HUES48 (cell line): ENCODE measurements around the gene INPP5A.
"Not testable (repeated sequence)": the region's sequence is repeated elsewhere in the genome, so short reads cannot be mapped to it uniquely, and the experiment has no call there.

Source experiments
- H3K27ac ChIP-seq: one replicate; pipeline ENCODE4 v1.7.0; 2013; ENCODE audit warnings: low read depth, low read length, inconsistent platforms
- H3K27me3 ChIP-seq: 2 replicates; pipeline ENCODE4 v1.6.1; 2013; ENCODE audit warnings: mild to moderate bottlenecking, low read length; ENCODE audit not compliant: control insufficient read depth, insufficient read depth
- H3K36me3 ChIP-seq: 2 replicates; pipeline ENCODE4 v1.6.1; 2013; ENCODE audit warnings: low read length; ENCODE audit not compliant: control insufficient read depth, insufficient read depth
- H3K4me1 ChIP-seq: 2 replicates; pipeline ENCODE4 v1.6.1; 2013; ENCODE audit warnings: mild to moderate bottlenecking, low read length; ENCODE audit not compliant: control insufficient read depth, insufficient read depth
- H3K4me3 ChIP-seq: 2 replicates; pipeline ENCODE4 v1.5.1; 2013; ENCODE audit warnings: mild to moderate bottlenecking, low read depth, low read length
- H3K9ac ChIP-seq: 2 replicates; pipeline ENCODE4 v1.6.1; 2013; ENCODE audit warnings: mild to moderate bottlenecking, low read depth, low read length, moderate library complexity
- H3K9me3 ChIP-seq: 2 replicates; pipeline ENCODE4 v1.6.1; 2013; ENCODE audit warnings: low read length; ENCODE audit not compliant: control insufficient read depth, insufficient read depth

The INPP5A gene

GRCh38 chr10:132820056-132820455 lies 282.5 kb downstream of the INPP5A start:
- no peaks in the 10 kb centered on the region for H3K36me3 ChIP-seq
- H3K9ac ChIP-seq: no peak overlapping the region
- H3K9me3 ChIP-seq: peaks cover 12% of the 10 kb centered on the region; the same call in 1 of the 2 replicates
- H3K4me3 ChIP-seq: no peak overlapping the region
- H3K27ac ChIP-seq: no peak overlapping the region
- no peaks in the 10 kb centered on the region for H3K27me3 ChIP-seq
- no peaks in the 10 kb centered on the region for H3K4me1 ChIP-seq

DNA sequence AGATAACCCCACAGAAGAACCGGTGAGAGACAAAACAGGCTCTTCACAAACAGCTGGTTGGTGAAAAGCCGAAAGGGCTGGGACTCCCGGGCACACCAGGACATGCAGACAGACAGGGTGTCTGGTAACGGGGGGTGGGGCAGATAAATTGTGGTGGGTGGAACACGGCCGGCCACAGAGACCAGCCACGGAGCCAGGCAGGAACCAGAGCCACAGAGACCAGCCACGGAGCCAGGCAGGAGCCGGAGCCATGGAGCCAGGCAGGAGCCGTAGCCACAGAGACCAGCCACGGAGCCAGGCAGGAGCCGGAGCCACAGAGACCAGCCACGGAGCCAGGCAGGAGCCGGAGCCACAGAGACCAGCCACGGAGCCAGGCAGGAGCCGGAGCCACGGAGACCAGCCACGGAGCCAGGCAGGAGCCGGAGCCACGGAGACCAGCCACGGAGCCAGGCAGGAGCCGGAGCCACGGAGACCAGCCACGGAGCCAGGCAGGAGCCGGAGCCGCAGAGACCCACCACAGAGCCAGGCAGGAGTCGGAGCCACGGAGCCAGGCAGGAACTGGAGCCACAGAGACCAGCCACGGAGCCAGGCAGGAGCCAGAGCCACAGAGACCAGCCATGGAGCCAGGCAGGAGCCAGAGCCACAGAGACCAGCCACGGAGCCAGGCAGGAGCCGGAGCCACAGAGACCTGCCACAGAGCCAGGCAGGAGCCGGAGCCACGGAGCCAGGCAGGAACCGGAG lies 288.4 kb downstream of the INPP5A start:
- H3K4me3 ChIP-seq, H3K36me3 ChIP-seq, H3K9ac ChIP-seq, H3K27ac ChIP-seq, H3K4me1 ChIP-seq, H3K27me3 ChIP-seq: not testable (repeated sequence)
- H3K9me3 ChIP-seq: peaks cover 24% of the 10 kb centered on the region

- Histone ChIP-seq H3K4me1 (no peaks in the 10 kb centered on the region), H3K36me3 (no peaks in the 10 kb centered on the region), H3K9ac (no peak overlapping the region), H3K4me3 (no peak overlapping the region), H3K27me3 (no peaks in the 10 kb centered on the region), H3K27ac (no peak overlapping the region), H3K9me3 (peaks cover 24% of the 10 kb centered on the region)
Measured at GRCh38 chr10:132826524-132827422, 289.2 kb downstream of the INPP5A start.

DNA sequence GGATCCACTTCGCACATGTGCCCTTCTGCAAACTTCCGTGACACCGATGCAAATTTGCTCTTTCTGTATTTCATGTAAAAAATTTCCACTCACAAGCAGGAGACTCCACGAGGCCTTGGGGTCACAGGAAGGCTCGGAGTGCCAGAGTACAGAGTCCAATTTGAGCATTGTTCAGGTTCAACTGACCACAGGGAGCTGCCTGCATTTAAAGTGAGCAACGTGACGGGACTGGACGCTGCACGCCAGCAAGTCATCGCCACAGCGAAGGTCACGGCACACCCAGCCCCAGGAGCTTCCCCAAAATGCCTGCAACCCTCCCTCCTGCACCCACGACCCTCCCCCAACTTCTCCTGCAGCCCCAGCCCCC lies 289.8 kb downstream of the INPP5A start:
- no peaks in the 10 kb centered on the region for H3K36me3 ChIP-seq
- H3K4me3 ChIP-seq: no peak overlapping the region
- H3K9me3 ChIP-seq: peaks cover 22% of the 10 kb centered on the region
- no peaks in the 10 kb centered on the region for H3K4me1 ChIP-seq
- no peaks in the 10 kb centered on the region for H3K27me3 ChIP-seq
- no peak overlapping the region for H3K9ac ChIP-seq
- no peak overlapping the region for H3K27ac ChIP-seq

DNA sequence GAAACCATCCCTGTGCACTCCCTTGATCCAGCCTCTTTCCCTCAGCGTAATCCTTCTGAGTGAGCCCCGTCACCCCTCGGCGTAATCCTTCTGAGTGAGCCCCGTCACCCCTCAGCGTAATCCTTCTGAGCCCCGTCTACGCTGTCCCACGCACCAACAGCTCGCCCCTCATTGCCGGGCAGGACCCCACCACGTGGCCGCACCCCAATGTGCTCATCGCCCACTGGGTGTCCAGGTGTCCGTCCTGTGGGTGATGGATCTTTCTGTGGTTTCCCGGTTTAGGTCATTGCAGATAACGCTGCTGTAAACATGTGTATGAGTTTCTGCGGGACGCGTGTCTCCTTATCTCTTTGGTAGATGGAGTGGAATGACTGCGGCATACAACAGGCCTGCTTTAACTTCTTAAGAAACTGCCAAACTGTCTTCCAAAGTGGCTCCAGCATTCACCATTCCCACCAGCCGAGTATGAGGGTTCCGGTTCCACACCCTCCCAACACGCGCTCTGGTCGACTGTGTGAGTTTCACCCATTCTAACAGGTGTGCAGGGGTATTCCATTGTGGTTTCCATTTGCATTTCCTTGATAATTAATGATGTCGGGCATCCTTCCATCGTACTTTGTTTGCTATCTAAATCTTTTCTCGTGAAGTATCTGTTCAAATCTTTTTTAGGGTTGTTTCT lies 290.4 kb downstream of the INPP5A start:
- Histone ChIP-seq H3K9me3 (peaks cover 18% of the 10 kb centered on the region), H3K4me3 (no peak overlapping the region), H3K4me1 (no peaks in the 10 kb centered on the region), H3K27me3 (no peaks in the 10 kb centered on the region), H3K27ac (no peak overlapping the region), H3K9ac (no peak overlapping the region), H3K36me3 (no peaks in the 10 kb centered on the region)

- Histone ChIP-seq H3K27me3 (no peaks in the 10 kb centered on the region), H3K27ac (no peak overlapping the region), H3K9ac (no peak overlapping the region), H3K4me1 (no peaks in the 10 kb centered on the region), H3K4me3 (no peak overlapping the region), H3K36me3 (no peaks in the 10 kb centered on the region), H3K9me3 (peaks cover 18% of the 10 kb centered on the region)
Measured at GRCh38 chr10:132828681-132829080, 291.1 kb downstream of the INPP5A start.

DNA sequence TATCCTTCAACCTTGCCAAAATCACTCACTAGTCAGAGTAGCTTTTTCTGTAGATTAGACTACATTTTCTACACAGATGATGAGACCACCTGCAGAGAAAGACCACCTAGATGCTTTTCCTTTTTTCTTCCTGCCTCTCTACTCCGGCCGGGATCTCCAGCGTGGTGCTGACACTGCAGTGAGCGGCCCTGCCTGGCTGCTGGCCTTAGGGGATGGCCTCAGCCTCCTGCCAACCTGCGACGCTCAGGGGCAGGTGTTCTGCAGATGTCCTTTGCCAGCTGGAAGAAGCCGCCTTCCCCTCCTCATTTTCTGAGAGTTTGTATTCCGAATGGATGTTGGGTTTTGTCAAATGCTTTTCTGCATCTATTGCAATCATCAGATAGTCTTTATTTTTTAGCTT lies 291.8 kb downstream of the INPP5A start:
- Histone ChIP-seq H3K36me3 (no peaks in the 10 kb centered on the region), H3K4me3 (no peak overlapping the region), H3K4me1 (no peaks in the 10 kb centered on the region), H3K9ac (no peak overlapping the region), H3K9me3 (peaks cover 18% of the 10 kb centered on the region), H3K27me3 (no peaks in the 10 kb centered on the region), H3K27ac (no peak overlapping the region)

DNA sequence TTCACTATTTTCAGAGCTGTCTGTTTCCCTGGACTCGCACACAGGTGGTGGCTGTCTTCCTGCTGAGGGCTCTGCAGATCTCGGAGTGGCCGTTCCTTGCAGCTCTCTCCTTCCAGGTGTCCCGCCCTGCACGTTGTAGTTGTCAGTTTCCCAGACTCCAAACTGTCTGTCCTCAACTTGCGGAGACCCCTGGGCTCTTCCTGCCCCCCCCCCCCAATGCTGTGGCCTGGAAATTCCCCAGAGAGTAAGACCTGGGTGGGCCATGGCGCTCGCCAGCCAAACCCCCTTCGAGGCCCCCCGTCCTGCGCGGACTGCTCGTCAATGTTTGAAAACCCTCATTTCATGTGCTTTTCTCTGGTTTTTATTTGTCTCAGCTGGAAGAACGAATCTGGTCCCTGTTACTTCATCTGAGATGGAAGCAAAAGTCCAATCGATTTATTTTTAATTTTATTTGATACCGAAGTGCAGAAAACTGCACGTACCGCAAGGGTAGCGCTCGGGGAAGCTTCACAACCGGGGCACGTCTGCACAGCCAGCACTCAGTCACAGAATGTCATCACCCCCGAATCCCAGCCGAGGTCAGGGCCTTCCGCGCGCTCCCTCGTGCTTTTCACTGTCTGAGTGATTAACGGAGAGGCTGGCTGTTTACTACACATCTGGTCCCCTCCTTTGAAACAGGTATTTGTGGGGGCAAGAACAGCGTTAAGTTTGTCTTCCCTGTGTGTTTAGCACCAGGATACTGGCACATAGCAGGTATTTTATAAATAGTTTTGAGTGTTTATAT lies 294.8 kb downstream of the INPP5A start:
- Histone ChIP-seq H3K4me1 (no peaks in the 10 kb centered on the region; the same call in 1 of the 2 replicates), H3K4me3 (no peak overlapping the region), H3K9me3 (no peaks in the 10 kb centered on the region), H3K27ac (no peak overlapping the region), H3K36me3 (no peaks in the 10 kb centered on the region), H3K27me3 (no peaks in the 10 kb centered on the region), H3K9ac (no peak overlapping the region)
